ENCODE results near the gene GALNT10.

DNA sequence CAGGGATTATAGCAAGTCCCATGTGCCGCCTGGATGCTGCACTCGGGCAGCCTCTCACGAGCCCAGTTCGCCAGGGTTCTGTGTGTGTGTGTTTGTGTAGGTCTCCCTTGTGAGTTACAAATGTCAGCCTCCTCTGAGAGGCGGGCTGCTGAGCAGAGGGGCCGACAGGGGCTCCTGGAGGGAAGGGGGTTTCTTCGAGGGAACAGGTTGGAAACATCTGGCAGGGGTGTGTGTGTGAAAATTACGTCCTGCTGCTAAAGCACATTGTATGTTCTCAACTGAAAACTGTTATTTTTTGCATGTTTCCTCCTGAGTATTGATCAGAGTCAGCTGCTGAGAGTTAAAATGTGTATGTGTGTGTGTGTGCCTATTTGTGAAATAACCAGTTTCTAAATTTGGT, 9.7 kb downstream of the GALNT10 start:
- TF ChIP-seq OSR1 (CRISPR knock-in tag; IDR thresholded peaks at IDR 0.05): no peak
- TF ChIP-seq RARB (CRISPR knock-in tag; IDR thresholded peaks at IDR 0.05): no peak
- TF ChIP-seq, protein P1, sequence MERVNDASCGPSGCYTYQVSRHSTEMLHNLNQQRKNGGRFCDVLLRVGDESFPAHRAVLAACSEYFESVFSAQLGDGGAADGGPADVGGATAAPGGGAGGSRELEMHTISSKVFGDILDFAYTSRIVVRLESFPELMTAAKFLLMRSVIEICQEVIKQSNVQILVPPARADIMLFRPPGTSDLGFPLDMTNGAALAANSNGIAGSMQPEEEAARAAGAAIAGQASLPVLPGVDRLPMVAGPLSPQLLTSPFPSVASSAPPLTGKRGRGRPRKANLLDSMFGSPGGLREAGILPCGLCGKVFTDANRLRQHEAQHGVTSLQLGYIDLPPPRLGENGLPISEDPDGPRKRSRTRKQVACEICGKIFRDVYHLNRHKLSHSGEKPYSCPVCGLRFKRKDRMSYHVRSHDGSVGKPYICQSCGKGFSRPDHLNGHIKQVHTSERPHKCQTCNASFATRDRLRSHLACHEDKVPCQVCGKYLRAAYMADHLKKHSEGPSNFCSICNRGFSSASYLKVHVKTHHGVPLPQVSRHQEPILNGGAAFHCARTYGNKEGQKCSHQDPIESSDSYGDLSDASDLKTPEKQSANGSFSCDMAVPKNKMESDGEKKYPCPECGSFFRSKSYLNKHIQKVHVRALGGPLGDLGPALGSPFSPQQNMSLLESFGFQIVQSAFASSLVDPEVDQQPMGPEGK (CRISPR knock-in tag; IDR thresholded peaks at IDR 0.05; ENCODE audit: borderline replicate concordance): no peak
- no peak for TF ChIP-seq ZFP3 (CRISPR knock-in tag; IDR thresholded peaks at IDR 0.05)
- no peak for TF ChIP-seq SNAI2 (CRISPR knock-in tag; IDR thresholded peaks at IDR 0.05)
- no peak for TF ChIP-seq TOX (CRISPR knock-in tag; IDR thresholded peaks at IDR 0.05; ENCODE audit: borderline replicate concordance)
- TF ChIP-seq ARNTL (CRISPR knock-in tag; IDR thresholded peaks at IDR 0.05; ENCODE audit: borderline replicate concordance, low read depth): no peak
- TF ChIP-seq, protein P2, sequence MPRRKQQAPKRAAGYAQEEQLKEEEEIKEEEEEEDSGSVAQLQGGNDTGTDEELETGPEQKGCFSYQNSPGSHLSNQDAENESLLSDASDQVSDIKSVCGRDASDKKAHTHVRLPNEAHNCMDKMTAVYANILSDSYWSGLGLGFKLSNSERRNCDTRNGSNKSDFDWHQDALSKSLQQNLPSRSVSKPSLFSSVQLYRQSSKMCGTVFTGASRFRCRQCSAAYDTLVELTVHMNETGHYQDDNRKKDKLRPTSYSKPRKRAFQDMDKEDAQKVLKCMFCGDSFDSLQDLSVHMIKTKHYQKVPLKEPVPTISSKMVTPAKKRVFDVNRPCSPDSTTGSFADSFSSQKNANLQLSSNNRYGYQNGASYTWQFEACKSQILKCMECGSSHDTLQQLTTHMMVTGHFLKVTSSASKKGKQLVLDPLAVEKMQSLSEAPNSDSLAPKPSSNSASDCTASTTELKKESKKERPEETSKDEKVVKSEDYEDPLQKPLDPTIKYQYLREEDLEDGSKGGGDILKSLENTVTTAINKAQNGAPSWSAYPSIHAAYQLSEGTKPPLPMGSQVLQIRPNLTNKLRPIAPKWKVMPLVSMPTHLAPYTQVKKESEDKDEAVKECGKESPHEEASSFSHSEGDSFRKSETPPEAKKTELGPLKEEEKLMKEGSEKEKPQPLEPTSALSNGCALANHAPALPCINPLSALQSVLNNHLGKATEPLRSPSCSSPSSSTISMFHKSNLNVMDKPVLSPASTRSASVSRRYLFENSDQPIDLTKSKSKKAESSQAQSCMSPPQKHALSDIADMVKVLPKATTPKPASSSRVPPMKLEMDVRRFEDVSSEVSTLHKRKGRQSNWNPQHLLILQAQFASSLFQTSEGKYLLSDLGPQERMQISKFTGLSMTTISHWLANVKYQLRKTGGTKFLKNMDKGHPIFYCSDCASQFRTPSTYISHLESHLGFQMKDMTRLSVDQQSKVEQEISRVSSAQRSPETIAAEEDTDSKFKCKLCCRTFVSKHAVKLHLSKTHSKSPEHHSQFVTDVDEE (CRISPR knock-in tag; IDR thresholded peaks at IDR 0.05): no peak
- no peak for TF ChIP-seq BACH2 (CRISPR knock-in tag; IDR thresholded peaks at IDR 0.05; ENCODE audit: borderline replicate concordance)
- no peak for TF ChIP-seq ZNF565 (CRISPR knock-in tag; conservative IDR thresholded peaks at IDR 0.05; ENCODE audit: low read depth)
- no peak for TF ChIP-seq ZFP30 (CRISPR knock-in tag; IDR thresholded peaks at IDR 0.05)
- TF ChIP-seq GLIS3 (CRISPR knock-in tag; IDR thresholded peaks at IDR 0.05): no peak
- no peak for TF ChIP-seq ZNF70 (CRISPR knock-in tag; IDR thresholded peaks at IDR 0.05)
